ELF-1 (cell line): ENCODE measurements around the gene NDUFAF3.

Experiments
- DNase-seq: peaks from one replicate; pipeline ENCODE4 v3.0.0-alpha.2; 2016; ENCODE audit warnings: low read depth, low spot score

Gene NDUFAF3

DNA sequence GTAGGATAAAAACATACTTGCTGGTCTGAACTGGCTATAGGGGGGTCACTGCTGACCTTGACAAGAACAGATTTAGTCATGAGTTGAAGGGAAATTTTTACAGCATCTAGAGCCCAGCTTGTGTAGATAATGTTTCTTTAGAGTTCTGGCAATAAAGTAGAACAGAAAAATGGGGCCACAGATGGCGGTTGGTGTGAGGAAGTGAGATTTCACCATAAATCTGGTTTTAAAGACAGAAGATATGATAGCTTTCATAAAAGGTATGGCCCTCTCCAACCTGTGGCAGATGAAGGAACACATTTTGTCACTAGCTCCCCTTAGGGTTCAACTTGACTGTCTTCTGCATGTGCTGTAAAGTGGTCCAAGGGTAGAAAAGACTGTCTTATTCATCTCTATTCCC is 31.6 kb downstream of the NDUFAF3 start:
- DNase-seq, result no peak

- no peak for DNase-seq
Measured at GRCh38 chr3:49054344-49054862, 32.5 kb downstream of the NDUFAF3 start.

GRCh38 chr3:49057268-49057667 is 35.3 kb downstream of the NDUFAF3 start:
- DNase-seq, result no peak

DNA sequence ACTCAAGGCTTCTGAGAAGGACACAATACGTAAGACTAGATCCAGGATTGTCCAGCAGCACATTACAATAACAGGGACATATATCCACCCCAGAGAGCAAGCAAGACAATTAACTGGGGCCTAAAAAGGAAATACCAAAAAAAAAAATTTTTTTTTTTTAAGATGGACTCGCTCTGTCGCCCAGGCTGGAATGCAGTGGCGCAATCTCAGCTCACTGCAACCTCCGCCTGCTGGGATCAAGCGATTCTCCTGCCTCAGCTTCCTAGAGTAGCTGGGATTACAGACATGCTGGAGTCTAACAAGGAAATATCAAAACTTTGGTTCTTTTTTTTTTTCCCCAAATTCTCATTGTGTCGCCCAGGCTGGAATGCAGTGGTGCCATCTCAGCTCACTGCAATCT is 36.1 kb downstream of the NDUFAF3 start:
- DNase-seq, result no peak
